Measurements from ENCODE around the gene SLC26A9.

The SLC26A9 gene

GRCh38 chr1:205951746-205952145 is 8.5 kb upstream of the SLC26A9 start:
- H3K4me1 ChIP-seq (ENCODE audit: insufficient read depth, low read length): no peaks in the 10 kb centered on the region
- H2AFZ ChIP-seq (ENCODE audit: low read depth, low read length): no peak overlapping the region
- H3K4me3 ChIP-seq (ENCODE audit: low read depth in 1 of 2, low read length in 2 of 2): no peak overlapping the region
- DNase-seq (no peak), ATAC-seq (ENCODE audit: insufficient read depth, low read depth) (no peak)
- H3K27me3 ChIP-seq (ENCODE audit: insufficient read depth, low read length, poor library complexity): peaks cover 9% of the 10 kb centered on the region
- no peaks in the 10 kb centered on the region for H3K9me3 ChIP-seq (ENCODE audit: insufficient read depth, low read length, severe bottlenecking)
- no peak overlapping the region for H3K9ac ChIP-seq (ENCODE audit: low read depth, low read length)
- H4K20me1 ChIP-seq (ENCODE audit: insufficient read depth, low read length): 0 out of 2 replicates have a peak, but pooled peaks cover 2% of the 10 kb centered on the region
- no peak overlapping the region for H3K4me2 ChIP-seq (ENCODE audit: insufficient read depth, low read length)
- no peaks in the 10 kb centered on the region for H3K79me2 ChIP-seq (ENCODE audit: insufficient read depth, low read length)
- no peak overlapping the region for H3K27ac ChIP-seq (ENCODE audit: low read length)
- no peaks in the 10 kb centered on the region for H3K36me3 ChIP-seq (ENCODE audit: insufficient read depth, low read length)
- TF ChIP-seq EZH2 (IDR thresholded peaks at IDR 0.05; ENCODE audit: borderline replicate concordance, low read depth, low read length, severe bottlenecking): no peak
- TF ChIP-seq CTCF (IDR thresholded peaks at IDR 0.05; ENCODE audit: borderline replicate concordance, extremely low read depth, low read length, poor library complexity, severe bottlenecking): no peak

GRCh38 chr1:205950826-205951549 is 7.7 kb upstream of the SLC26A9 start:
- DNase-seq: no peak
- Histone ChIP-seq H3K79me2 (ENCODE audit: insufficient read depth, low read length) (no peaks in the 10 kb centered on the region), H3K27me3 (ENCODE audit: insufficient read depth, low read length, poor library complexity) (peaks cover 3% of the 10 kb centered on the region), H3K27ac (ENCODE audit: low read length) (no peak overlapping the region), H4K20me1 (ENCODE audit: insufficient read depth, low read length) (0 out of 2 replicates have a peak, but pooled peaks cover 2% of the 10 kb centered on the region), H3K36me3 (ENCODE audit: insufficient read depth, low read length) (no peaks in the 10 kb centered on the region), H3K9ac (ENCODE audit: low read depth, low read length) (no peak overlapping the region), H3K9me3 (ENCODE audit: insufficient read depth, low read length, severe bottlenecking) (no peaks in the 10 kb centered on the region), H3K4me1 (ENCODE audit: insufficient read depth, low read length) (no peaks in the 10 kb centered on the region), H3K4me3 (ENCODE audit: low read depth in 1 of 2, low read length in 2 of 2) (no peak overlapping the region), H2AFZ (ENCODE audit: low read depth, low read length) (no peak overlapping the region), H3K4me2 (ENCODE audit: insufficient read depth, low read length) (no peak overlapping the region)
- TF ChIP-seq CTCF (IDR thresholded peaks at IDR 0.05; ENCODE audit: borderline replicate concordance, extremely low read depth, low read length, poor library complexity, severe bottlenecking): no peak
- no peak for TF ChIP-seq EZH2 (IDR thresholded peaks at IDR 0.05; ENCODE audit: borderline replicate concordance, low read depth, low read length, severe bottlenecking)
- no peak for ATAC-seq (ENCODE audit: insufficient read depth, low read depth)

GRCh38 chr1:205950280-205950679 is 7.0 kb upstream of the SLC26A9 start:
- Histone ChIP-seq H3K27ac (ENCODE audit: low read length) (no peak overlapping the region), H3K27me3 (ENCODE audit: insufficient read depth, low read length, poor library complexity) (peaks cover 10% of the 10 kb centered on the region), H3K36me3 (ENCODE audit: insufficient read depth, low read length) (no peaks in the 10 kb centered on the region), H3K9ac (ENCODE audit: low read depth, low read length) (no peak overlapping the region), H3K4me3 (ENCODE audit: low read depth in 1 of 2, low read length in 2 of 2) (no peak overlapping the region), H3K4me1 (ENCODE audit: insufficient read depth, low read length) (no peaks in the 10 kb centered on the region), H2AFZ (ENCODE audit: low read depth, low read length) (no peak overlapping the region), H3K79me2 (ENCODE audit: insufficient read depth, low read length) (no peaks in the 10 kb centered on the region), H3K9me3 (ENCODE audit: insufficient read depth, low read length, severe bottlenecking) (no peaks in the 10 kb centered on the region), H3K4me2 (ENCODE audit: insufficient read depth, low read length) (no peak overlapping the region), H4K20me1 (ENCODE audit: insufficient read depth, low read length) (0 out of 2 replicates have a peak, but pooled peaks cover 2% of the 10 kb centered on the region)
- no peak for TF ChIP-seq CTCF (IDR thresholded peaks at IDR 0.05; ENCODE audit: borderline replicate concordance, extremely low read depth, low read length, poor library complexity, severe bottlenecking)
- TF ChIP-seq EZH2 (IDR thresholded peaks at IDR 0.05; ENCODE audit: borderline replicate concordance, low read depth, low read length, severe bottlenecking): no peak
- ATAC-seq (ENCODE audit: insufficient read depth, low read depth) (no peak), DNase-seq (no peak)

Measured in DND-41 (cell line).